GM18507 (cell line): ENCODE data around the gene CTR9.

Experiments
- DNase-seq: peaks from one replicate; pipeline ENCODE4 v3.0.0; 2011; ENCODE audit warnings: low read depth; ENCODE audit not compliant: insufficient read length; ENCODE audit errors: extremely low spot score
- FAIRE-seq: peaks from 2 replicates; lab custom pipeline; 2011; peaks lifted over from hg19 to GRCh38; lab: Jason Lieb, UNC

CTR9 gene

GRCh38 chr11:10750838-10751580, at the start of gene CTR9:
TSS of gene CTR9 (plus strand) at chr11:10751246. CDS start at chr11:10751413, 167 bp downstream.
- FAIRE-seq (peak; percentile 91), DNase-seq (peak; percentile 72)

- no peak for DNase-seq
- no peak for FAIRE-seq
Observed at GRCh38 chr11:10701982-10702381, 49.1 kb upstream of the CTR9 start.

GRCh38 chr11:10708131-10708530, 42.9 kb upstream of the CTR9 start:
- no peak for FAIRE-seq
- DNase-seq = no peak

GRCh38 chr11:10709299-10710086, 41.6 kb upstream of the CTR9 start:
- DNase-seq (no peak), FAIRE-seq (no peak)

GRCh38 chr11:10715571-10715970, 35.5 kb upstream of the CTR9 start:
- FAIRE-seq (no peak), DNase-seq (no peak)

GRCh38 chr11:10716122-10716521, 34.9 kb upstream of the CTR9 start:
- DNase-seq (no peak), FAIRE-seq (no peak)

GRCh38 chr11:10716543-10717259, 34.3 kb upstream of the CTR9 start:
- DNase-seq = no peak
- no peak for FAIRE-seq

GRCh38 chr11:10719616-10720015, 31.4 kb upstream of the CTR9 start:
- DNase-seq (no peak), FAIRE-seq (no peak)

- FAIRE-seq (no peak), DNase-seq (no peak)
Observed at GRCh38 chr11:10720881-10721376, 30.1 kb upstream of the CTR9 start.

- FAIRE-seq (no peak), DNase-seq (no peak)
Observed at GRCh38 chr11:10722307-10722706, 28.7 kb upstream of the CTR9 start.

- DNase-seq (no peak), FAIRE-seq (no peak)
Observed at GRCh38 chr11:10725114-10725906, 25.7 kb upstream of the CTR9 start.

- FAIRE-seq = no peak
- DNase-seq = no peak
Observed at GRCh38 chr11:10725907-10726253, 25.2 kb upstream of the CTR9 start.

GRCh38 chr11:10727146-10727851, 23.7 kb upstream of the CTR9 start:
- no peak for FAIRE-seq
- no peak for DNase-seq

- no peak for FAIRE-seq
- no peak for DNase-seq
Observed at GRCh38 chr11:10728154-10728553, 22.9 kb upstream of the CTR9 start.

GRCh38 chr11:10728789-10729472, 22.1 kb upstream of the CTR9 start:
- no peak for DNase-seq
- no peak for FAIRE-seq

- no peak for FAIRE-seq
- no peak for DNase-seq
Observed at GRCh38 chr11:10730151-10730550, 20.9 kb upstream of the CTR9 start.

- FAIRE-seq (no peak), DNase-seq (no peak)
Observed at GRCh38 chr11:10731064-10731680, 19.9 kb upstream of the CTR9 start.
